Measurements from ENCODE around the gene RAP1GAP2.

DNA sequence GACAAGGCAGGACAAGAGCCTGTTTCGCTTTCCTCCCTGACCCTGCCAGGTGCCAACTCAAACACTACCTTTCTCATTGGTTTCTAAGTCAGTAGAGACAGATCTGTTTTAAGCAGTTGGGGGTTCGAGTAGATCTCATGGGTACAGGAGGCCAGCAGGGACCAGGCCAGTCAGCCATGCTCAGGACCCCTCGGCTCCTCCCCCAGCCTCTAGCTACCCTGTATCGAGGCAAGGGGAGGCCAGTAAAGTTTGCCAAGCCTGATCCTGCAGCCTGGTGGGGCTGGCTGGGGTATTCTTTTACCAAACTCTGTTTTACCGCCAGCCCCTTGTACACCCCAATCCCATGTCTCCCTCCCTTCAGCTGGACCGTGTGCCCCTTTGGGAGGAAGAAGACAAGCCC, 240.6 kb downstream of the RAP1GAP2 start:
- TF ChIP-seq, protein P1, sequence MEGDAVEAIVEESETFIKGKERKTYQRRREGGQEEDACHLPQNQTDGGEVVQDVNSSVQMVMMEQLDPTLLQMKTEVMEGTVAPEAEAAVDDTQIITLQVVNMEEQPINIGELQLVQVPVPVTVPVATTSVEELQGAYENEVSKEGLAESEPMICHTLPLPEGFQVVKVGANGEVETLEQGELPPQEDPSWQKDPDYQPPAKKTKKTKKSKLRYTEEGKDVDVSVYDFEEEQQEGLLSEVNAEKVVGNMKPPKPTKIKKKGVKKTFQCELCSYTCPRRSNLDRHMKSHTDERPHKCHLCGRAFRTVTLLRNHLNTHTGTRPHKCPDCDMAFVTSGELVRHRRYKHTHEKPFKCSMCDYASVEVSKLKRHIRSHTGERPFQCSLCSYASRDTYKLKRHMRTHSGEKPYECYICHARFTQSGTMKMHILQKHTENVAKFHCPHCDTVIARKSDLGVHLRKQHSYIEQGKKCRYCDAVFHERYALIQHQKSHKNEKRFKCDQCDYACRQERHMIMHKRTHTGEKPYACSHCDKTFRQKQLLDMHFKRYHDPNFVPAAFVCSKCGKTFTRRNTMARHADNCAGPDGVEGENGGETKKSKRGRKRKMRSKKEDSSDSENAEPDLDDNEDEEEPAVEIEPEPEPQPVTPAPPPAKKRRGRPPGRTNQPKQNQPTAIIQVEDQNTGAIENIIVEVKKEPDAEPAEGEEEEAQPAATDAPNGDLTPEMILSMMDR (IDR thresholded peaks at IDR 0.05), result no peak
- TF ChIP-seq POLR2A (IDR thresholded peaks at IDR 0.05), result no peak

Data from uterus (tissue), 2 donors.